HepG2 (cell line): ENCODE data around the gene BCAS3. TPM values are rescaled to one million over a fixed set of nuclear protein-coding genes. Genes with fewer than 3 reads are reported as not detected.

ENCODE experiments used
- FOXP4 ChIP-seq: sonication (generic); formaldehyde crosslinking; IDR thresholded peaks from 2 replicates; pipeline ENCODE4 v1.4.0; 2020; ENCODE audit warnings: missing genetic modification reagents
- GABPB1 ChIP-seq: IDR thresholded peaks from 2 replicates; pipeline ENCODE4 v1.6.1; 2016; ENCODE audit warnings: mild to moderate bottlenecking, missing genetic modification reagents, moderate library complexity, missing compliant biosample characterization
- HNF1A ChIP-seq, 2 experiments: sonication (generic) in 1 of 2; formaldehyde crosslinking in 1 of 2; IDR thresholded peaks; 2 replicates each; pipeline versions ENCODE4 v1.4.0 to v1.6.1; 2016 to 2020; ENCODE audit warnings: borderline replicate concordance in 1 of 2, low read depth in 1 of 2, mild to moderate bottlenecking in 1 of 2, missing genetic modification reagents in 1 of 2
- IRX3 ChIP-seq: sonication (generic); formaldehyde crosslinking; IDR thresholded peaks from 2 replicates; pipeline ENCODE4 v1.8.1; 2023; ENCODE audit warnings: mild to moderate bottlenecking, low read depth, missing genetic modification reagents, borderline replicate concordance
- KLF15 ChIP-seq: sonication (generic); formaldehyde crosslinking; IDR thresholded peaks from 2 replicates; pipeline ENCODE4 v1.8.1; 2023; ENCODE audit warnings: borderline replicate concordance, mild to moderate bottlenecking, inconsistent platforms, missing genetic modification reagents, mixed read lengths
- ONECUT2 ChIP-seq: sonication (generic); formaldehyde crosslinking; IDR thresholded peaks from 2 replicates; pipeline ENCODE4 v1.4.0; 2020; ENCODE audit warnings: missing genetic modification reagents
- PBX3 ChIP-seq: sonication (generic); formaldehyde crosslinking; IDR thresholded peaks from 2 replicates; pipeline ENCODE4 v1.8.1; 2023; ENCODE audit warnings: missing genetic modification reagents, inconsistent platforms, borderline replicate concordance
- POGZ ChIP-seq: sonication (generic); formaldehyde crosslinking; IDR thresholded peaks from 2 replicates; pipeline ENCODE4 v1.4.0; 2020; ENCODE audit warnings: mild to moderate bottlenecking, missing genetic modification reagents
- ZMYM3 ChIP-seq: sonication (generic); formaldehyde crosslinking; IDR thresholded peaks from 2 replicates; pipeline ENCODE4 v1.5.1; 2020; ENCODE audit warnings: mild to moderate bottlenecking, missing genetic modification reagents
- ZNF362 ChIP-seq: sonication (generic); formaldehyde crosslinking; IDR thresholded peaks from 2 replicates; pipeline ENCODE4 v1.4.0; 2020; ENCODE audit warnings: missing genetic modification reagents, mild to moderate bottlenecking, borderline replicate concordance
- ZNF772 ChIP-seq: sonication (generic); formaldehyde crosslinking; IDR thresholded peaks from 2 replicates; pipeline ENCODE4 v1.5.0; 2020; ENCODE audit warnings: mild to moderate bottlenecking, missing genetic modification reagents
- ZNF782 ChIP-seq: sonication (generic); formaldehyde crosslinking; IDR thresholded peaks from 2 replicates; pipeline ENCODE4 v1.4.0; 2020; ENCODE audit warnings: missing genetic modification reagents, mild to moderate bottlenecking, borderline replicate concordance
- polyA plus RNA-seq, 8 experiments: library from polyadenylated mRNA; depleted of rRNA in 3 of 8; stranded (reverse) in 7 of 8; unstranded in 1 of 8; fragments of >200 nt; fragmentation: Illumina TruSeq in 4 of 8; extraction: Trizol in 4 of 8; gene quantifications; 2 replicates each; pipeline versions ENCODE4 v1.2.1 to v1.2.3, GENCODE V29; 2011 to 2016; ENCODE audit warnings: low read depth in 4 of 8, missing spikeins in 1 of 8, mixed read lengths in 1 of 8; ENCODE audit not compliant: insufficient read depth in 1 of 8
- total RNA-seq, 5 experiments: library from RNA; depleted of rRNA; stranded (reverse); fragments of >200 nt; fragmentation: Illumina TruSeq; extraction: Trizol; gene quantifications; 2 replicates each; pipeline ENCODE4 v1.2.3, GENCODE V29; 2016; ENCODE audit warnings: low read depth in 1 of 5
- TF ChIP-seq, protein P1 (sequence below): sonication (generic); formaldehyde crosslinking; IDR thresholded peaks from 2 replicates; pipeline ENCODE4 v1.8.0; 2022; ENCODE audit warnings: low read depth, missing genetic modification reagents
- TF ChIP-seq, protein P2 (sequence below): sonication (generic); formaldehyde crosslinking; IDR thresholded peaks from 2 replicates; pipeline ENCODE4 v1.8.1; 2023; ENCODE audit warnings: mild to moderate bottlenecking, missing genetic modification reagents

Gene BCAS3
- total and polyA plus RNA-seq, 2 of the 13 experiments (the other 11 are each of a cell fraction or from before 2014, with no cell fraction given) = 10.7 to 11.2 TPM

GRCh38 chr17:61400066-61400716 is 722.5 kb downstream of the BCAS3 start (continued):
- TF ChIP-seq ZNF362 (CRISPR knock-in tag) = no peak
- no peak for TF ChIP-seq ZNF782
- TF ChIP-seq, protein P1, sequence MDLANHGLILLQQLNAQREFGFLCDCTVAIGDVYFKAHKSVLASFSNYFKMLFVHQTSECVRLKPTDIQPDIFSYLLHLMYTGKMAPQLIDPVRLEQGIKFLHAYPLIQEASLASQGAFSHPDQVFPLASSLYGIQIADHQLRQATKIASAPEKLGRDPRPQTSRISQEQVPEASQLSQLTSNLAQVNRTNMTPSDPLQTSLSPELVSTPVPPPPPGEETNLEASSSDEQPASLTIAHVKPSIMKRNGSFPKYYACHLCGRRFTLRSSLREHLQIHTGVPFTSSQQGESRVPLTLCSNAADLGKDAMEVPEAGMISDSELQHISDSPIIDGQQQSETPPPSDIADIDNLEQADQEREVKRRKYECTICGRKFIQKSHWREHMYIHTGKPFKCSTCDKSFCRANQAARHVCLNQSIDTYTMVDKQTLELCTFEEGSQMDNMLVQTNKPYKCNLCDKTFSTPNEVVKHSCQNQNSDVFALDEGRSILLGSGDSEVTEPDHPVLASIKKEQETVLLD = 0 out of 2 replicates have a peak, but pooled peaks have one; percentile 9
- no peak for TF ChIP-seq GABPB1
- TF ChIP-seq KLF15 (CRISPR knock-in tag) = no peak
- no peak for TF ChIP-seq ZMYM3 (CRISPR knock-in tag)
- no peak for TF ChIP-seq PBX3 (CRISPR knock-in tag)
- no peak for TF ChIP-seq IRX3 (CRISPR knock-in tag)
- TF ChIP-seq POGZ = no peak
- TF ChIP-seq, protein P2, sequence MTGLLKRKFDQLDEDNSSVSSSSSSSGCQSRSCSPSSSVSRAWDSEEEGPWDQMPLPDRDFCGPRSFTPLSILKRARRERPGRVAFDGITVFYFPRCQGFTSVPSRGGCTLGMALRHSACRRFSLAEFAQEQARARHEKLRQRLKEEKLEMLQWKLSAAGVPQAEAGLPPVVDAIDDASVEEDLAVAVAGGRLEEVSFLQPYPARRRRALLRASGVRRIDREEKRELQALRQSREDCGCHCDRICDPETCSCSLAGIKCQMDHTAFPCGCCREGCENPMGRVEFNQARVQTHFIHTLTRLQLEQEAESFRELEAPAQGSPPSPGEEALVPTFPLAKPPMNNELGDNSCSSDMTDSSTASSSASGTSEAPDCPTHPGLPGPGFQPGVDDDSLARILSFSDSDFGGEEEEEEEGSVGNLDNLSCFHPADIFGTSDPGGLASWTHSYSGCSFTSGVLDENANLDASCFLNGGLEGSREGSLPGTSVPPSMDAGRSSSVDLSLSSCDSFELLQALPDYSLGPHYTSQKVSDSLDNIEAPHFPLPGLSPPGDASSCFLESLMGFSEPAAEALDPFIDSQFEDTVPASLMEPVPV = no peak
- no peak for TF ChIP-seq FOXP4 (CRISPR knock-in tag)
- TF ChIP-seq HNF1A (IDR thresholded peaks at IDR 0.05; ENCODE audit: low read depth) = no peak
- no peak for TF ChIP-seq HNF1A (CRISPR knock-in tag; IDR thresholded peaks at IDR 0.05; ENCODE audit: borderline replicate concordance)
- TF ChIP-seq ZNF772 (CRISPR knock-in tag) = peak; percentile 50; the same call in 1 of the 2 replicates
- TF ChIP-seq ONECUT2 (CRISPR knock-in tag) = no peak
